ENCODE data around the gene LRCH4.

The LRCH4 gene

DNA sequence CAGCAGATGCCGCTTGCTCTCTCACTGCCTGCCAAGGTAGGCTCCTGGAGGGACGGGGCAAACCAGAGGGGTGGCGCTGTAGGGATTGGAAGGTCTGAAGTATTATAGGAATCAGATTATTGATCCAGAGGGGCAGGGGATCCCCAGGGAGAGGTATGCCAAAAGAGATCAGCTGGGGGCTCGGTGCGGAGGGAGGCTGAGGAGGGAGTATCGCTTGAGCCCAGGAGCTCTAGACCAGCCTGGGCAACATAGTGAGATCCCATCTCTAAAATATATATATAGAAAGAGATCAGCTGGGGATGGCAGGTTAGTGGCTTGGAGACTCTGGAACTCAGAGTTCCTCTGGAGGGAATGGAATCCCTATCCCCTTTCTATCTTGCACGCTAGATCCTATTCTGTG is 9.3 kb upstream of the LRCH4 start:
- no peak overlapping the region for H4K91ac ChIP-seq (ENCODE audit: low read depth, low read length, poor library complexity)
- no peaks in the 10 kb centered on the region for H3K9me3 ChIP-seq (replicated peaks in 1 of 2; ENCODE audit: control insufficient read depth in 2 of 2, insufficient read depth in 1 of 2, low read depth in 1 of 2, low read length in 2 of 2)
- no peak overlapping the region for H2AK5ac ChIP-seq (ENCODE audit: low read depth, low read length)
- H4K8ac ChIP-seq (ENCODE audit: low read depth, low read length), result no peak overlapping the region
- no peak overlapping the region for H3K14ac ChIP-seq (ENCODE audit: low read length)
- H3K27me3 ChIP-seq (ENCODE audit: control insufficient read depth in 3 of 3, insufficient read depth in 3 of 3, low read depth in 1 of 3, low read length in 3 of 3), result no peaks in the 10 kb centered on the region
- no peak overlapping the region for H3K4ac ChIP-seq (ENCODE audit: low read length)
- peaks cover 2 to 4% of the 10 kb centered on the region in 2 donors for H3K4me1 ChIP-seq (ENCODE audit: control insufficient read depth in 2 of 2, insufficient read depth in 1 of 2, low read depth in 1 of 2, low read length in 2 of 2)
- H3K36me3 ChIP-seq (replicated peaks in 1 of 2; ENCODE audit: control insufficient read depth in 2 of 2, insufficient read depth in 2 of 2, low read length in 2 of 2), result peaks cover 0 to 2% of the 10 kb centered on the region in 2 donors
- no peak overlapping the region for H2BK5ac ChIP-seq (ENCODE audit: low read length)
- no peak overlapping the region for H3K23ac ChIP-seq (ENCODE audit: low read depth, low read length, poor library complexity)
- no peak overlapping the region for H3K4me2 ChIP-seq (ENCODE audit: insufficient read depth, low read length, poor library complexity, severe bottlenecking)
- H2BK12ac ChIP-seq (ENCODE audit: low read length), result no peak overlapping the region
- DNase-seq (ENCODE audit: low spot score), result no peak
- H2BK15ac ChIP-seq (ENCODE audit: low read length), result no peak overlapping the region
- no CpG with 5 or more reads among the region's 7 CpGs for WGBS, 2 donors (ENCODE audit: extremely low coverage in 2 of 2, insufficient read length in 2 of 2, insufficient replicate concordance in 1 of 2)
- H3K79me1 ChIP-seq (ENCODE audit: low read depth, low read length), result peaks cover 2% of the 10 kb centered on the region
- H3K18ac ChIP-seq (ENCODE audit: low read length), result no peak overlapping the region
- no peak overlapping the region for H2BK120ac ChIP-seq (ENCODE audit: low read depth, low read length)
- H2AFZ ChIP-seq (ENCODE audit: low read length), result no peak overlapping the region
- no peak overlapping the region for H3K9ac ChIP-seq (ENCODE audit: low read depth, low read length, poor library complexity)
- H3K27ac ChIP-seq (replicated peaks; ENCODE audit: low read length), result no peak overlapping the region
- no peak overlapping the region for H3K4me3 ChIP-seq (ENCODE audit: low read length in 2 of 2)

DNA sequence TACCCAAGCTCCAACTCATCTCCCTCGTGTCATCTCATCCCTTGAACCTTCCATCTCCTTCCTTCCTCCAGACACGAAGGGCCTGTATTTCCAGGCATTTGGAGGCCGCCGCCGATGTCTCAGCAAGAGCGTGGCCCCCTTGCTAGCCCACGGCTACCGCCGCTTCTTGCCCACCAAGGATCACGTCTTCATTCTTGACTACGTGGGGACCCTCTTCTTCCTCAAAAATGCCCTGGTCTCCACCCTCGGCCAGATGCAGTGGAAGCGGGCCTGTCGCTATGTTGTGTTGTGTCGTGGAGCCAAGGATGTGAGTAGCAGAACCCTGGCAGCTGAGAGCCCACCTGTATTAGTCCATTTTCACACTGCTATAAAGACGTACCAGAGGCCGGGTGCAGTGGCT is 5.7 kb upstream of the LRCH4 start:
- no peak overlapping the region for H2BK5ac ChIP-seq (ENCODE audit: low read length)
- no peak overlapping the region for H3K9ac ChIP-seq (ENCODE audit: low read depth, low read length, poor library complexity)
- no peaks in the 10 kb centered on the region for H3K9me3 ChIP-seq (replicated peaks in 1 of 2; ENCODE audit: control insufficient read depth in 2 of 2, insufficient read depth in 1 of 2, low read depth in 1 of 2, low read length in 2 of 2)
- H3K14ac ChIP-seq (ENCODE audit: low read length), result no peak overlapping the region
- H3K4me1 ChIP-seq (ENCODE audit: control insufficient read depth in 2 of 2, insufficient read depth in 1 of 2, low read depth in 1 of 2, low read length in 2 of 2), result peaks cover 6 to 17% of the 10 kb centered on the region in 2 donors
- H2BK15ac ChIP-seq (ENCODE audit: low read length), result no peak overlapping the region
- no peak overlapping the region for H2BK12ac ChIP-seq (ENCODE audit: low read length)
- H3K36me3 ChIP-seq (replicated peaks in 1 of 2; ENCODE audit: control insufficient read depth in 2 of 2, insufficient read depth in 2 of 2, low read length in 2 of 2), result peaks cover 0 to 2% of the 10 kb centered on the region in 2 donors
- H3K27me3 ChIP-seq (ENCODE audit: control insufficient read depth in 3 of 3, insufficient read depth in 3 of 3, low read depth in 1 of 3, low read length in 3 of 3), result no peaks in the 10 kb centered on the region
- no CpG with 5 or more reads among the region's 17 CpGs for WGBS, 2 donors (ENCODE audit: extremely low coverage in 2 of 2, insufficient read length in 2 of 2, insufficient replicate concordance in 1 of 2)
- no peak overlapping the region for H2AFZ ChIP-seq (ENCODE audit: low read length)
- no peak overlapping the region for H2BK120ac ChIP-seq (ENCODE audit: low read depth, low read length)
- H3K79me1 ChIP-seq (ENCODE audit: low read depth, low read length), result no peaks in the 10 kb centered on the region
- H3K4ac ChIP-seq (ENCODE audit: low read length), result no peak overlapping the region
- no peak overlapping the region for H3K4me2 ChIP-seq (ENCODE audit: insufficient read depth, low read length, poor library complexity, severe bottlenecking)
- no peak overlapping the region for H3K23ac ChIP-seq (ENCODE audit: low read depth, low read length, poor library complexity)
- H3K4me3 ChIP-seq (ENCODE audit: low read length in 2 of 2), result no peak overlapping the region
- H3K27ac ChIP-seq (replicated peaks; ENCODE audit: low read length), result no peak overlapping the region
- no peak overlapping the region for H4K91ac ChIP-seq (ENCODE audit: low read depth, low read length, poor library complexity)
- H4K8ac ChIP-seq (ENCODE audit: low read depth, low read length), result no peak overlapping the region
- no peak overlapping the region for H3K18ac ChIP-seq (ENCODE audit: low read length)
- DNase-seq (ENCODE audit: low spot score), result no peak
- H2AK5ac ChIP-seq (ENCODE audit: low read depth, low read length), result peak overlapping the region; percentile 4

DNA sequence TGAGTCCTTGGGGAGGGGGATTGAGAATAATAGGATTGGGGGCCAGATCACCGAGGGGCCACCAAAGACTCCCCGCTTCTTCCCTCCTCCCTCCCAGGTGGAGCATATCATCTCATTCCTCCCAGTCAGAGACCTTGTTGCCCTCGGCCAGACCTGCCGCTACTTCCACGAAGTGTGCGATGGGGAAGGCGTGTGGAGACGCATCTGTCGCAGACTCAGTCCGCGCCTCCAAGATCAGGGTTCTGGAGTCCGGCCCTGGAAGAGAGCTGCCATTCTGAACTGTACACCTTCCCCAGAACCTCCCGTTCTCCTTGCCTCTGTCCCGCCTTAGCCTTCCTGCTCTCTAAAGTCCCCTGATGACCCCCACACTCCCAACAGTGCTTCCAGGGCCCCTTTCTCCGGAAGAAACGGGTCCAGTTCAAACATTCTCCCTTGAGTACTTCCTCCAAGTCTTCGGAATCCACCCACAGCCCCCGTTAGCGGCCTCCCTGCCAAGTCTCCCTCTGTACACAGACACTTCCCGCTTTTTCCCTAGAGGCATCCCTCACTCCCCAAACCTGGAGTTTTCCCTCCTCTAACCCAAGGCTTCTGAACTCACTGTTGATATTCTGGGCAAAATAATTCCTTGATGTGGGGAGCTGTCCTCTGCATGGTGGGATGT is 4.3 kb upstream of the LRCH4 start:
- H3K79me1 ChIP-seq (ENCODE audit: low read depth, low read length), result peaks cover 3% of the 10 kb centered on the region
- no peaks in the 10 kb centered on the region for H3K9me3 ChIP-seq (replicated peaks in 1 of 2; ENCODE audit: control insufficient read depth in 2 of 2, insufficient read depth in 1 of 2, low read depth in 1 of 2, low read length in 2 of 2)
- H4K8ac ChIP-seq (ENCODE audit: low read depth, low read length), result no peak overlapping the region
- H3K4me2 ChIP-seq (ENCODE audit: insufficient read depth, low read length, poor library complexity, severe bottlenecking), result no peak overlapping the region
- peaks cover 6 to 18% of the 10 kb centered on the region in 2 donors for H3K4me1 ChIP-seq (ENCODE audit: control insufficient read depth in 2 of 2, insufficient read depth in 1 of 2, low read depth in 1 of 2, low read length in 2 of 2)
- H3K14ac ChIP-seq (ENCODE audit: low read length), result no peak overlapping the region
- peak overlapping the region; percentile 56 for H2AFZ ChIP-seq (ENCODE audit: low read length)
- peak overlapping the region; percentile 50 for H3K18ac ChIP-seq (ENCODE audit: low read length)
- H3K9ac ChIP-seq (ENCODE audit: low read depth, low read length, poor library complexity), result peak overlapping the region; percentile 46
- DNase-seq (ENCODE audit: low spot score), result no peak
- H2BK12ac ChIP-seq (ENCODE audit: low read length), result no peak overlapping the region
- H3K27ac ChIP-seq (replicated peaks; ENCODE audit: low read length), result no peak overlapping the region
- no peak overlapping the region for H3K4ac ChIP-seq (ENCODE audit: low read length)
- H2BK5ac ChIP-seq (ENCODE audit: low read length), result no peak overlapping the region
- H2BK15ac ChIP-seq (ENCODE audit: low read length), result no peak overlapping the region
- no peak overlapping the region for H4K91ac ChIP-seq (ENCODE audit: low read depth, low read length, poor library complexity)
- no peaks in the 10 kb centered on the region for H3K36me3 ChIP-seq (replicated peaks in 1 of 2; ENCODE audit: control insufficient read depth in 2 of 2, insufficient read depth in 2 of 2, low read length in 2 of 2)
- H3K4me3 ChIP-seq (ENCODE audit: low read length in 2 of 2), result no peak overlapping the region
- H2BK120ac ChIP-seq (ENCODE audit: low read depth, low read length), result no peak overlapping the region
- no peaks in the 10 kb centered on the region for H3K27me3 ChIP-seq (ENCODE audit: control insufficient read depth in 3 of 3, insufficient read depth in 3 of 3, low read depth in 1 of 3, low read length in 3 of 3)
- H2AK5ac ChIP-seq (ENCODE audit: low read depth, low read length), result peak overlapping the region; percentile 29
- H3K23ac ChIP-seq (ENCODE audit: low read depth, low read length, poor library complexity), result peak overlapping the region; percentile 5
- WGBS, 2 donors (ENCODE audit: extremely low coverage in 2 of 2, insufficient read length in 2 of 2, insufficient replicate concordance in 1 of 2), result no CpG with 5 or more reads among the region's 20 CpGs

DNA sequence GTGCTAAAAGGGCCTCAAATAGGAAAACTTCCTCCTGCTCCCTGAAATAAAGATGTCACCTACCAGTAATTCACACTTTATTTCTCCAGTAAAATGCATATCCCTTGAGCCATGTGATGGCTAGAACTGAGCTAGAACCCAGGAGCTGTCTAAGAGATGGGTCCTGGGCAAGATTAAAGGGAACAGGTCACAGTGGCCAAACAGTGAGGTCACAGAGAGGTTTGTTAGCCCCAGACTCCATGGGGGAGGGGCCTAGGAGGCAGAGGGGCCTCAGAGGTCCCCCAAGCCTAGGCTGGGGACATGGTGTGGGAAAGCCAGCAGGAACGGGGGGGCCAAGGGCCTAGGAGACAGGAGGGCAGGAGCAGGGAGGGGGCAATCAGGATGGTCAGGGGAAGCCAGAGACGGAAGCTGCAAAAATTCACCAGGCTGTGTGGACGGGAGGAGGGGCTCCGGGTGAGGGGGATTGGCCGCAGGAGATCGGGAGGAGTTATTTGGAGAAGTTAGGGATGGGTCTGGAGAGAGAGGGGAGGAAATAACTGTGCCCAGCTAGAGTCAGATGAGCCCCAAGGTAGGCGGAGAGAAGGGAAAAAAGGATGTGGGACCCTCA is 3.5 kb upstream of the LRCH4 start:
- Histone ChIP-seq H3K4me1 (ENCODE audit: control insufficient read depth in 2 of 2, insufficient read depth in 1 of 2, low read depth in 1 of 2, low read length in 2 of 2) (peaks cover 13 to 26% of the 10 kb centered on the region in 2 donors), H3K23ac (ENCODE audit: low read depth, low read length, poor library complexity) (no peak overlapping the region), H3K14ac (ENCODE audit: low read length) (no peak overlapping the region), H3K36me3 (replicated peaks in 1 of 2; ENCODE audit: control insufficient read depth in 2 of 2, insufficient read depth in 2 of 2, low read length in 2 of 2) (no peaks in the 10 kb centered on the region), H3K4me3 (ENCODE audit: low read length in 2 of 2) (no peak overlapping the region), H3K79me1 (ENCODE audit: low read depth, low read length) (peaks cover 3% of the 10 kb centered on the region), H3K9ac (ENCODE audit: low read depth, low read length, poor library complexity) (peak overlapping the region; percentile 38), H3K18ac (ENCODE audit: low read length) (peak overlapping the region; percentile 80), H3K27me3 (ENCODE audit: control insufficient read depth in 3 of 3, insufficient read depth in 3 of 3, low read depth in 1 of 3, low read length in 3 of 3) (no peaks in the 10 kb centered on the region), H2AK5ac (ENCODE audit: low read depth, low read length) (no peak overlapping the region), H2BK120ac (ENCODE audit: low read depth, low read length) (no peak overlapping the region), H3K9me3 (replicated peaks in 1 of 2; ENCODE audit: control insufficient read depth in 2 of 2, insufficient read depth in 1 of 2, low read depth in 1 of 2, low read length in 2 of 2) (no peaks in the 10 kb centered on the region), H2BK15ac (ENCODE audit: low read length) (peak overlapping the region; percentile 19), H2BK12ac (ENCODE audit: low read length) (no peak overlapping the region), H3K4me2 (ENCODE audit: insufficient read depth, low read length, poor library complexity, severe bottlenecking) (no peak overlapping the region), H2AFZ (ENCODE audit: low read length) (peak overlapping the region; percentile 56), H3K27ac (replicated peaks; ENCODE audit: low read length) (no peak overlapping the region), H4K8ac (ENCODE audit: low read depth, low read length) (no peak overlapping the region), H4K91ac (ENCODE audit: low read depth, low read length, poor library complexity) (no peak overlapping the region), H3K4ac (ENCODE audit: low read length) (no peak overlapping the region), H2BK5ac (ENCODE audit: low read length) (peak overlapping the region; percentile 4)
- no peak for DNase-seq (ENCODE audit: low spot score)
- no CpG with 5 or more reads among the region's 7 CpGs for WGBS, 2 donors (ENCODE audit: extremely low coverage in 2 of 2, insufficient read length in 2 of 2, insufficient replicate concordance in 1 of 2)
